H9 (cell line): ENCODE results near the gene ABCA10. TPM values are rescaled to one million over a fixed set of nuclear protein-coding genes. Genes with fewer than 3 reads are reported as not detected.
A peak's percentile ranks its signal among the peaks of the same experiment; 100 is the strongest.

Experiments
- DNase-seq: peaks from one replicate; pipeline ENCODE4 v3.0.0-alpha.2; 2017
- H2AFZ ChIP-seq: one replicate; pipeline ENCODE4 v1.6.1; 2013; ENCODE audit warnings: mild to moderate bottlenecking, low read length, control low read depth, moderate library complexity
- H2AK5ac ChIP-seq: 2 replicates; pipeline ENCODE4 v1.6.1; 2013; ENCODE audit warnings: low read length, control low read depth, mixed read lengths; ENCODE audit not compliant: insufficient read length
- H2BK120ac ChIP-seq: one replicate; pipeline ENCODE4 v1.6.1; 2013; ENCODE audit warnings: low read depth, mild to moderate bottlenecking, low read length, control low read depth, inconsistent platforms; ENCODE audit not compliant: poor library complexity, severe bottlenecking
- H2BK12ac ChIP-seq: 2 replicates; pipeline ENCODE4 v1.6.1; 2013; ENCODE audit warnings: low read length, control low read depth, mixed read lengths, low read depth; ENCODE audit not compliant: insufficient read length
- H2BK15ac ChIP-seq: 2 replicates; pipeline ENCODE4 v1.6.1; 2013; ENCODE audit warnings: low read depth, low read length, control low read depth
- H2BK20ac ChIP-seq: one replicate; pipeline ENCODE4 v1.6.1; 2013; ENCODE audit warnings: low read depth, mild to moderate bottlenecking, low read length, control low read depth, inconsistent platforms; ENCODE audit not compliant: poor library complexity, severe bottlenecking
- H2BK5ac ChIP-seq: 2 replicates; pipeline ENCODE4 v1.6.1; 2013; ENCODE audit warnings: low read length, control low read depth, mixed read lengths; ENCODE audit not compliant: insufficient read length
- H3K14ac ChIP-seq: 2 replicates; pipeline ENCODE4 v1.6.1; 2013; ENCODE audit warnings: low read length, control low read depth; ENCODE audit not compliant: insufficient read depth
- H3K18ac ChIP-seq: 2 replicates; pipeline ENCODE4 v1.6.1; 2013; ENCODE audit warnings: low read depth, mild to moderate bottlenecking, mixed read lengths, low read length, control low read depth; ENCODE audit not compliant: insufficient read length
- H3K23ac ChIP-seq: 2 replicates; pipeline ENCODE4 v1.6.1; 2013; ENCODE audit warnings: low read length, control low read depth, mixed read lengths, low read depth; ENCODE audit not compliant: insufficient read length
- H3K23me2 ChIP-seq: 2 replicates; pipeline ENCODE4 v1.6.1; 2013; ENCODE audit warnings: low read depth, mild to moderate bottlenecking, mixed read lengths, low read length, control low read depth; ENCODE audit not compliant: insufficient read length, poor library complexity, severe bottlenecking
- H3K27ac ChIP-seq: 2 replicates; pipeline ENCODE4 v1.5.1; 2013; ENCODE audit warnings: low read length, control low read depth, mixed read lengths, low read depth; ENCODE audit not compliant: insufficient read length
- H3K27me3 ChIP-seq: 2 replicates; pipeline ENCODE4 v1.6.1; 2013; ENCODE audit warnings: low read length, control low read depth, inconsistent platforms; ENCODE audit not compliant: insufficient read depth
- H3K4ac ChIP-seq: 2 replicates; pipeline ENCODE4 v1.6.1; 2013; ENCODE audit warnings: low read depth, mild to moderate bottlenecking, control low read depth, inconsistent platforms, low read length, moderate library complexity
- H3K4me1 ChIP-seq: 2 replicates; pipeline ENCODE4 v1.6.1; 2013; ENCODE audit warnings: low read length, control low read depth, inconsistent platforms; ENCODE audit not compliant: insufficient read depth
- H3K4me2 ChIP-seq: 2 replicates; pipeline ENCODE4 v1.6.1; 2013; ENCODE audit warnings: low read length, control low read depth, mixed read lengths; ENCODE audit not compliant: insufficient read length, insufficient read depth
- H3K56ac ChIP-seq: 2 replicates; pipeline ENCODE4 v1.6.1; 2013; ENCODE audit warnings: low read depth, mild to moderate bottlenecking, mixed read lengths, low read length, control low read depth; ENCODE audit not compliant: insufficient read length
- H3K79me1 ChIP-seq: 2 replicates; pipeline ENCODE4 v1.6.1; 2013; ENCODE audit warnings: low read depth, mild to moderate bottlenecking, moderate library complexity, low read length, control low read depth, inconsistent platforms; ENCODE audit not compliant: insufficient read depth, poor library complexity, severe bottlenecking
- H3K79me2 ChIP-seq: 2 replicates; pipeline ENCODE4 v1.6.1; 2013; ENCODE audit warnings: low read length, control low read depth, inconsistent platforms; ENCODE audit not compliant: insufficient read depth
- H3K9ac ChIP-seq: 2 replicates; pipeline ENCODE4 v1.6.1; 2013; ENCODE audit warnings: low read length, control low read depth, mixed read lengths; ENCODE audit not compliant: insufficient read length; ENCODE audit errors: extremely low read depth
- H3K9me3 ChIP-seq: one replicate; pipeline ENCODE4 v1.6.1; 2013; ENCODE audit warnings: low read depth, low read length, inconsistent platforms; ENCODE audit not compliant: control insufficient read depth
- H3T11ph ChIP-seq: one replicate; pipeline ENCODE4 v1.6.1; 2013; ENCODE audit warnings: mild to moderate bottlenecking, low read length, control low read depth, inconsistent platforms
- H4K20me1 ChIP-seq: one replicate; pipeline ENCODE4 v1.6.1; 2013; ENCODE audit not compliant: control insufficient read depth, insufficient read length, insufficient read depth
- H4K5ac ChIP-seq: 2 replicates; pipeline ENCODE4 v1.6.1; 2013; ENCODE audit warnings: low read depth, mild to moderate bottlenecking, mixed read lengths, low read length, control low read depth; ENCODE audit not compliant: insufficient read length
- H4K8ac ChIP-seq: replicated peaks from 2 replicates; pipeline ENCODE4 v1.6.1; 2013; ENCODE audit warnings: low read length, control low read depth, mixed read lengths, low read depth; ENCODE audit not compliant: insufficient read length
- H4K91ac ChIP-seq: 2 replicates; pipeline ENCODE4 v1.6.1; 2013; ENCODE audit warnings: low read depth, mild to moderate bottlenecking, moderate library complexity, mixed read lengths, low read length, control low read depth; ENCODE audit not compliant: insufficient read length
- H3K27ac Mint-ChIP-seq, 3 experiments: 2 replicates in 2 of 3; 3 replicates in 1 of 3; pipeline ENCODE4 v1.8.0; 2020 to 2021; ENCODE audit warnings: mixed read lengths in 3 of 3, mild to moderate bottlenecking in 1 of 3, moderate library complexity in 1 of 3
- H3K27me3 Mint-ChIP-seq: 2 replicates; pipeline ENCODE4 v1.8.0; 2021; ENCODE audit warnings: low read depth, mild to moderate bottlenecking, moderate library complexity, mixed read lengths
- H3K36me3 Mint-ChIP-seq, 3 experiments: 2 replicates in 2 of 3; 3 replicates in 1 of 3; pipeline ENCODE4 v1.8.0; 2020 to 2021; ENCODE audit warnings: low read depth in 3 of 3, mixed read lengths in 3 of 3; ENCODE audit not compliant: insufficient read depth in 1 of 3
- H3K4me1 Mint-ChIP-seq, 2 experiments: 2 replicates each; pipeline ENCODE4 v1.8.0; 2020; ENCODE audit warnings: mixed read lengths in 2 of 2
- H3K4me3 Mint-ChIP-seq, 2 experiments: 2 replicates in 1 of 2; 3 replicates in 1 of 2; pipeline ENCODE4 v1.8.0; 2020 to 2021; ENCODE audit warnings: mild to moderate bottlenecking in 2 of 2, mixed read lengths in 2 of 2, moderate library complexity in 1 of 2
- H3K9me3 Mint-ChIP-seq, 2 experiments: 2 replicates in 1 of 2; 3 replicates in 1 of 2; pipeline ENCODE4 v1.8.0; 2020; ENCODE audit warnings: mild to moderate bottlenecking in 2 of 2, mixed read lengths in 2 of 2, moderate library complexity in 1 of 2
- CTCF ChIP-seq: fragments of 200-600 bp; sonication (generic); conservative IDR thresholded peaks from 3 replicates; pipeline ENCODE4 v1.8.0; 2021; ENCODE audit warnings: antibody characterized with exemption, mild to moderate bottlenecking
- WGBS: extraction: QIAGEN DNeasy Blood & Tissue Kit; methylation state at CpG from one replicate; pipeline ENCODE4 v1.1.7; 2013; ENCODE audit warnings: missing lambda C conversion rate, low lambda C conversion rate, mixed read lengths; ENCODE audit not compliant: insufficient read length; ENCODE audit errors: extremely low coverage; 5-methylcytosine and 5-hydroxymethylcytosine counted together
- total RNA-seq: library from RNA; stranded (reverse); gene quantifications from 2 replicates; pipeline ENCODE4 v1.2.1, GENCODE V29; 2021

Gene ABCA10
- total RNA-seq, 1 experiment from 2014 or later, result not detected

- Histone ChIP-seq H3K27ac (no peak overlapping the region), H2BK15ac (no peak overlapping the region)
- no peaks in the 10 kb centered on the region; a peak in 1 of 5 replicates for H3K9me3 Mint-ChIP-seq
Measured at GRCh38 chr17:69154267-69154666, 74.4 kb downstream of the ABCA10 start.

More at GRCh38 chr17:69154267-69154666, 74.4 kb downstream of the ABCA10 start:
- no peaks in the 10 kb centered on the region for H3K27me3 ChIP-seq
- H3K23ac ChIP-seq, result no peak overlapping the region
- no peak overlapping the region for H2AK5ac ChIP-seq
- no peak overlapping the region for H3K18ac ChIP-seq
- H2AFZ ChIP-seq, result no peak overlapping the region
- no peak overlapping the region for H3K4ac ChIP-seq
- no peak for TF ChIP-seq CTCF
- WGBS, result no CpG with 5 or more reads among the region's 2 CpGs
- DNase-seq, result no peak
- H4K91ac ChIP-seq, result no peak overlapping the region
- H3K4me2 ChIP-seq, result no peak overlapping the region
- H3K79me2 ChIP-seq, result no peaks in the 10 kb centered on the region
- no peak overlapping the region for H2BK20ac ChIP-seq
- no peaks in the 10 kb centered on the region for H3K79me1 ChIP-seq
- H3K9me3 ChIP-seq, result no peaks in the 10 kb centered on the region
- no peaks in the 10 kb centered on the region for H3K27me3 Mint-ChIP-seq
- H3K56ac ChIP-seq, result no peak overlapping the region
- no peak overlapping the region for H4K8ac ChIP-seq
- no peaks in the 10 kb centered on the region for H3K4me1 Mint-ChIP-seq
- H3K4me1 ChIP-seq, result no peaks in the 10 kb centered on the region
- H2BK120ac ChIP-seq, result no peak overlapping the region
- no peak overlapping the region for H3K9ac ChIP-seq
- H3K36me3 Mint-ChIP-seq, result no peaks in the 10 kb centered on the region
- H2BK5ac ChIP-seq, result no peak overlapping the region
- peak overlapping the region in 1 of 3 experiments; percentile 18; a peak in 1 of 7 replicates for H3K27ac Mint-ChIP-seq
- H3K4me3 Mint-ChIP-seq, result no peak overlapping the region
- H3K23me2 ChIP-seq, result no peaks in the 10 kb centered on the region
- no peaks in the 10 kb centered on the region for H4K20me1 ChIP-seq
- no peak overlapping the region for H4K5ac ChIP-seq
- no peak overlapping the region for H3K14ac ChIP-seq
- H2BK12ac ChIP-seq, result no peak overlapping the region
- H3T11ph ChIP-seq, result no peak overlapping the region
